HG03457 (cell line): ENCODE data around the gene DPYSL4.

Source experiments
- ATAC-seq: cut with Tn5 transposase; IDR thresholded peaks from one replicate; pipeline ENCODE4 v1.9.1; 2021; ENCODE audit warnings: moderate number of reproducible peaks; ENCODE audit not compliant: unreplicated experiment

DPYSL4 gene

GRCh38 chr10:132176623-132177500 lies 9.9 kb upstream of the DPYSL4 start:
- ATAC-seq, result no peak

- ATAC-seq, result no peak
These were observed 8.7 kb upstream of the DPYSL4 start for GRCh38 chr10:132178046-132178445.

GRCh38 chr10:132178672-132179545 lies 7.8 kb upstream of the DPYSL4 start:
- ATAC-seq, result no peak

- ATAC-seq, result no peak
These were observed 7.0 kb upstream of the DPYSL4 start for GRCh38 chr10:132179551-132180392.

GRCh38 chr10:132180736-132181135 lies 6.0 kb upstream of the DPYSL4 start:
- no peak for ATAC-seq

- ATAC-seq, result no peak
These were observed 4.9 kb upstream of the DPYSL4 start for GRCh38 chr10:132181691-132182425.

GRCh38 chr10:132182591-132182990 lies 4.2 kb upstream of the DPYSL4 start:
- no peak for ATAC-seq

GRCh38 chr10:132183046-132183445 lies 3.7 kb upstream of the DPYSL4 start:
- ATAC-seq, result no peak

GRCh38 chr10:132184816-132185593 lies 1.7 kb upstream of the DPYSL4 start:
- ATAC-seq, result no peak

GRCh38 chr10:132185601-132186487 lies 904 bp upstream of the DPYSL4 start:
- no peak for ATAC-seq

- no peak for ATAC-seq
These were observed 836 bp downstream of the DPYSL4 start for GRCh38 chr10:132187430-132188138.

GRCh38 chr10:132188331-132188730 lies 1.6 kb downstream of the DPYSL4 start:
- no peak for ATAC-seq

- ATAC-seq, result no peak
These were observed 2.3 kb downstream of the DPYSL4 start for GRCh38 chr10:132189016-132189415.

- ATAC-seq, result no peak
These were observed 3.2 kb downstream of the DPYSL4 start for GRCh38 chr10:132189810-132190422.

GRCh38 chr10:132192076-132192975 lies 5.6 kb downstream of the DPYSL4 start:
- ATAC-seq, result no peak

GRCh38 chr10:132192991-132193665 lies 6.4 kb downstream of the DPYSL4 start:
- ATAC-seq, result no peak
